Measurements from ENCODE around the gene SSR1. TPM values are rescaled to one million over a fixed set of nuclear protein-coding genes. Genes with fewer than 3 reads are reported as not detected.

Gene SSR1
- total RNA-seq, 1 experiment from 2014 or later, result 102 TPM

DNA sequence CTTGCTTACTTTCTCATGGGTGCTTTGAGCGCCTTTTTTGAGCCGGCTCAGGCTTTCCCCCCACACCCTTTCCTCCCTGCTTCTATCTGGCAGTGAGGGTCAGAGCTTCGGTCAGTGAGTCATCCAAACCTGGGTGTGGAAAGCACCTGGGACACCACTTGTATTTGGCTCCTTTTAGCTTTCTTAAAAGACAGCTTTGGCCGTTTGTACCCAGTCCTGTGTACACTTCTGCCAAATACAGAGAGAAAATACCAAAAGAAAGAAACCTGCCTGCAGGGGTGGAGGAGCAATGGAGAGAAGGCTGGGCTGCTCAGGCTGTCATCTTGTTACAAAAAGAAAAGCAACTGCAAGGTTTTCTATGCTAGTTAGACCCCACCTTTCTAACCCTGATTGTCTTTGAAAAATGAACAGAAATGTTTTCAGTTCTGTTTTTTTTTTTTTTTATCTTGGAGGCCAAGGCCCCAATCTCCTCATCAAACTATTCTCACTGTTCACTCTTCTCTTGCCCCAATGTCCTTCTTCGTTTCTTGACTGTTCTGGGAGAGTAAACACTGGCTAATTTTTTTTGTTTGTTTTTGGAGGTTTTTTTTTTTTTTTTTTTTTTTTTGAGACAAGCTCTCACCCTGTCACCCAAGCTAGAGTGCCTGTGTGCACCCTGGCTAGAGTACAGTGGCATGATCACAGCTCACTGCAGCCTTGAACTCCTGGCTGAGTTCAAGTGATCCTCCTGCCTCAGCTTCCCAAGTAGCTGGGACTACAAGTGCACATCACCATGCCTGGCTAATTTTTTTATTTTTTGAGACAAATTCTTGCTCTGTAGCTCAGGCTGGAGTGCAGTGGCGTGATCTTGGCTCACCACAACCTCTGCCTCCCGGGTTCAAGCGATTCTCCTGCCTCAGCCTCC is 76.4 kb downstream of the SSR1 start:
- no peak overlapping the region for H3K9ac ChIP-seq (ENCODE audit: extremely low read depth, insufficient read length, low read length)
- H2BK20ac ChIP-seq (ENCODE audit: low read depth, low read length, poor library complexity, severe bottlenecking), result no peak overlapping the region
- no peak overlapping the region for H3K56ac ChIP-seq (ENCODE audit: insufficient read length, low read depth, low read length)
- H4K8ac ChIP-seq (replicated peaks; ENCODE audit: insufficient read length, low read depth, low read length), result no peak overlapping the region
- H3K4ac ChIP-seq (ENCODE audit: low read depth, low read length), result no peak overlapping the region
- no peak overlapping the region for H2BK15ac ChIP-seq (ENCODE audit: low read depth, low read length)
- H3K4me1 Mint-ChIP-seq, result peaks cover 17 to 20% of the 10 kb centered on the region in 2 experiments
- H3K4me2 ChIP-seq (ENCODE audit: insufficient read depth, insufficient read length, low read length), result no peak overlapping the region
- no peak overlapping the region for H4K5ac ChIP-seq (ENCODE audit: insufficient read length, low read depth, low read length)
- H3K4me3 Mint-ChIP-seq, result no peak overlapping the region
- H3K79me2 ChIP-seq (ENCODE audit: insufficient read depth, low read length), result no peaks in the 10 kb centered on the region
- peaks cover 2 to 15% (median 13%) of the 10 kb centered on the region in 3 experiments for H3K36me3 Mint-ChIP-seq (ENCODE audit: insufficient read depth in 1 of 3, low read depth in 3 of 3)
- H2AK5ac ChIP-seq (ENCODE audit: insufficient read length, low read length), result no peak overlapping the region
- H3T11ph ChIP-seq (ENCODE audit: low read length), result no peak overlapping the region
- H3K4me1 ChIP-seq (ENCODE audit: insufficient read depth, low read length), result 0 out of 2 replicates have a peak, but pooled peaks cover 3% of the 10 kb centered on the region
- no peak overlapping the region for H2BK5ac ChIP-seq (ENCODE audit: insufficient read length, low read length)
- no peak overlapping the region for H2BK12ac ChIP-seq (ENCODE audit: insufficient read length, low read depth, low read length)
- H2BK120ac ChIP-seq (ENCODE audit: low read depth, low read length, poor library complexity, severe bottlenecking), result no peak overlapping the region
- H3K14ac ChIP-seq (ENCODE audit: insufficient read depth, low read length), result no peak overlapping the region
- H3K9me3 Mint-ChIP-seq, result no peaks in the 10 kb centered on the region
- H3K27ac Mint-ChIP-seq, result peak overlapping the region in 1 of 3 experiments; percentile 65; a peak in 1 of 7 replicates
- H3K9me3 ChIP-seq (ENCODE audit: control insufficient read depth, low read depth, low read length), result no peaks in the 10 kb centered on the region
- H3K23me2 ChIP-seq (ENCODE audit: insufficient read length, low read depth, low read length, poor library complexity, severe bottlenecking), result no peaks in the 10 kb centered on the region
- no CpG with 5 or more reads among the region's 8 CpGs for WGBS (ENCODE audit: extremely low coverage, insufficient read length, low lambda C conversion rate)
- no peak for DNase-seq
- H2AFZ ChIP-seq (ENCODE audit: low read length), result no peak overlapping the region
- no peaks in the 10 kb centered on the region for H4K20me1 ChIP-seq (ENCODE audit: control insufficient read depth, insufficient read depth, insufficient read length)
- H3K23ac ChIP-seq (ENCODE audit: insufficient read length, low read depth, low read length), result no peak overlapping the region
- H4K91ac ChIP-seq (ENCODE audit: insufficient read length, low read depth, low read length), result no peak overlapping the region
- no peaks in the 10 kb centered on the region for H3K27me3 Mint-ChIP-seq (ENCODE audit: low read depth)
- H3K79me1 ChIP-seq (ENCODE audit: insufficient read depth, low read depth, low read length, poor library complexity, severe bottlenecking), result no peaks in the 10 kb centered on the region
- H3K18ac ChIP-seq (ENCODE audit: insufficient read length, low read depth, low read length), result no peak overlapping the region
- no peak overlapping the region for H3K27ac ChIP-seq (ENCODE audit: insufficient read length, low read depth, low read length)
- no peaks in the 10 kb centered on the region for H3K27me3 ChIP-seq (ENCODE audit: insufficient read depth, low read length)
- TF ChIP-seq, protein P1, sequence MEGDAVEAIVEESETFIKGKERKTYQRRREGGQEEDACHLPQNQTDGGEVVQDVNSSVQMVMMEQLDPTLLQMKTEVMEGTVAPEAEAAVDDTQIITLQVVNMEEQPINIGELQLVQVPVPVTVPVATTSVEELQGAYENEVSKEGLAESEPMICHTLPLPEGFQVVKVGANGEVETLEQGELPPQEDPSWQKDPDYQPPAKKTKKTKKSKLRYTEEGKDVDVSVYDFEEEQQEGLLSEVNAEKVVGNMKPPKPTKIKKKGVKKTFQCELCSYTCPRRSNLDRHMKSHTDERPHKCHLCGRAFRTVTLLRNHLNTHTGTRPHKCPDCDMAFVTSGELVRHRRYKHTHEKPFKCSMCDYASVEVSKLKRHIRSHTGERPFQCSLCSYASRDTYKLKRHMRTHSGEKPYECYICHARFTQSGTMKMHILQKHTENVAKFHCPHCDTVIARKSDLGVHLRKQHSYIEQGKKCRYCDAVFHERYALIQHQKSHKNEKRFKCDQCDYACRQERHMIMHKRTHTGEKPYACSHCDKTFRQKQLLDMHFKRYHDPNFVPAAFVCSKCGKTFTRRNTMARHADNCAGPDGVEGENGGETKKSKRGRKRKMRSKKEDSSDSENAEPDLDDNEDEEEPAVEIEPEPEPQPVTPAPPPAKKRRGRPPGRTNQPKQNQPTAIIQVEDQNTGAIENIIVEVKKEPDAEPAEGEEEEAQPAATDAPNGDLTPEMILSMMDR (conservative IDR thresholded peaks at IDR 0.05), result no peak

All from H9 (cell line).